ENCODE results near the gene C5orf47.
"Not testable (repeated sequence)": the region's sequence is repeated elsewhere in the genome, so short reads cannot be mapped to it uniquely, and the experiment has no call there.

C5orf47 gene

GRCh38 chr5:173970878-173971650 lies 17.9 kb upstream of the C5orf47 start:
- DNase-seq: no peak

- no peak for DNase-seq
These were observed 17.2 kb upstream of the C5orf47 start for GRCh38 chr5:173971681-173972345.

- DNase-seq: no peak
These were observed 16.4 kb upstream of the C5orf47 start for GRCh38 chr5:173972607-173972924.

- DNase-seq: peak; percentile 57
These were observed 15.9 kb upstream of the C5orf47 start for GRCh38 chr5:173972925-173973615.

GRCh38 chr5:173973616-173973969 lies 15.4 kb upstream of the C5orf47 start:
- DNase-seq: no peak

- DNase-seq: no peak
These were observed 14.2 kb upstream of the C5orf47 start for GRCh38 chr5:173974688-173975239.

- no peak for DNase-seq
These were observed 7.7 kb upstream of the C5orf47 start for GRCh38 chr5:173981185-173981761.

- no peak for DNase-seq
These were observed 4.8 kb upstream of the C5orf47 start for GRCh38 chr5:173984218-173984617.

GRCh38 chr5:173989432-173990082 lies 587 bp downstream of the C5orf47 start:
- no peak for DNase-seq

- no peak for DNase-seq
These were observed 8.4 kb downstream of the C5orf47 start for GRCh38 chr5:173997331-173997730.

- DNase-seq: no peak
These were observed 9.6 kb downstream of the C5orf47 start for GRCh38 chr5:173998531-173998930.

GRCh38 chr5:174000076-174000475 lies 11.1 kb downstream of the C5orf47 start:
- no peak for DNase-seq

- no peak for DNase-seq
These were observed 14.8 kb downstream of the C5orf47 start for GRCh38 chr5:174003795-174004194.

GRCh38 chr5:174008922-174009321 lies 20.0 kb downstream of the C5orf47 start:
- DNase-seq: no peak

GRCh38 chr5:174010365-174010764 lies 21.4 kb downstream of the C5orf47 start:
- DNase-seq: no peak

GRCh38 chr5:174011441-174011840 lies 22.5 kb downstream of the C5orf47 start:
- no peak for DNase-seq

GRCh38 chr5:174020069-174020927 lies 31.3 kb downstream of the C5orf47 start:
- not testable (repeated sequence) for DNase-seq

- DNase-seq: no peak
These were observed 31.9 kb downstream of the C5orf47 start for GRCh38 chr5:174020928-174021304.

- DNase-seq: no peak
These were observed 33.6 kb downstream of the C5orf47 start for GRCh38 chr5:174022384-174023095.

GRCh38 chr5:174030286-174030685 lies 41.3 kb downstream of the C5orf47 start:
- no peak for DNase-seq

All from activated effector memory CD4-positive, alpha-beta T cell treated with Interleukin-2 at 50 U/mL for 16 hours (primary cell).